Activated CD8-positive, alpha-beta memory T cell treated with anti-CD3 and anti-CD28 coated beads for 36 hours (primary cell): ENCODE results near the gene SPANXA2. TPM values are rescaled to one million over a fixed set of nuclear protein-coding genes. Genes with fewer than 3 reads are reported as not detected.
"Not testable (repeated sequence)": the region's sequence is repeated elsewhere in the genome, so short reads cannot be mapped to it uniquely, and the experiment has no call there.

ENCODE experiments used
- CTCF ChIA-PET: fragments of 350-600 bp; sonication (Branson Sonifier 250); formaldehyde crosslinking; loops from one replicate; lab custom pipeline; 2021; ENCODE audit warnings: antibody characterized with exemption; lab: Charles Lee
- POLR2A ChIA-PET: fragments of 350-600 bp; sonication (Branson Sonifier 250); formaldehyde crosslinking; loops from one replicate; lab custom pipeline; 2021; ENCODE audit warnings: antibody characterized with exemption; lab: Charles Lee
- total RNA-seq, 2 experiments: library from RNA; stranded (reverse); gene quantifications; one replicate each; pipeline ENCODE4 v1.2.3, GENCODE V29; 2021

The SPANXA2 gene
- not detected for total RNA-seq

- POLR2A ChIA-PET, result not testable (repeated sequence)
These were observed at the start of gene SPANXA2 for GRCh38 chrX:141589408-141589807. SPANXA2 (plus strand) TSS chrX:141589708; CDS start chrX:141589768, 60 bp downstream.

GRCh38 chrX:141542551-141542950, 47.0 kb upstream of the SPANXA2 start:
- POLR2A ChIA-PET, CTCF ChIA-PET: not testable (repeated sequence)

More at GRCh38 chrX:141589408-141589807, at the start of gene SPANXA2:
- CTCF ChIA-PET, result not testable (repeated sequence)

GRCh38 chrX:141584638-141585037, 4.9 kb upstream of the SPANXA2 start, which contains the start of gene SPANXA1:
SPANXA1 (minus strand) TSS chrX:141584738; CDS start chrX:141584678, 60 bp downstream.
- CTCF ChIA-PET, POLR2A ChIA-PET: not testable (repeated sequence)

GRCh38 chrX:141609111-141609510, 19.6 kb downstream of the SPANXA2 start:
- POLR2A ChIA-PET, result no interaction called here
- CTCF ChIA-PET, result no interaction called here

- ChIA-PET POLR2A (no interaction called here), CTCF (no interaction called here)
These were observed 29.8 kb downstream of the SPANXA2 start for GRCh38 chrX:141619336-141619735.

GRCh38 chrX:141632124-141632523, 42.6 kb downstream of the SPANXA2 start:
- POLR2A ChIA-PET, result no interaction called here
- CTCF ChIA-PET, result no interaction called here

GRCh38 chrX:141638550-141638949, 49.0 kb downstream of the SPANXA2 start:
- CTCF ChIA-PET, result no interaction called here
- POLR2A ChIA-PET, result no interaction called here

Other genes starting within 250 kb of the SPANXA2 start
- not detected for gene SPANXA1, start 5.0 kb upstream of the SPANXA2 start, total RNA-seq
- not detected for gene SPANXD, start 109.0 kb downstream of the SPANXA2 start, total RNA-seq
- gene MAGEC3, start 248.6 kb downstream of the SPANXA2 start, total RNA-seq, result not detected